Mucosa of gallbladder (tissue), 1 donor: Measurements from ENCODE around the gene LHFPL3. TPM values are rescaled to one million over a fixed set of nuclear protein-coding genes. Genes with fewer than 3 reads are reported as not detected.
"Not testable (repeated sequence)": the region's sequence is repeated elsewhere in the genome, so short reads cannot be mapped to it uniquely, and the experiment has no call there.

Experiments
- DNase-seq: peaks from one replicate; pipeline ENCODE4 v3.0.0-alpha.2; 2020; ENCODE audit warnings: low spot score
- total RNA-seq: library from RNA; stranded (reverse); gene quantifications from one replicate; pipeline ENCODE4 v1.2.1, GENCODE V29; 2021
- donor health status: DM: no; HTN: no; CAD: no.

LHFPL3 gene
- not detected for total RNA-seq

GRCh38 chr7:104328296-104328969 is at the start of gene LHFPL3:
Gene LHFPL3, plus strand, starts transcription at chr7:104328603.
- no peak for DNase-seq

GRCh38 chr7:104281685-104282084 is 46.7 kb upstream of the LHFPL3 start:
- not testable (repeated sequence) for DNase-seq

GRCh38 chr7:104286839-104287238 is 41.6 kb upstream of the LHFPL3 start:
- no peak for DNase-seq

GRCh38 chr7:104288137-104288536 is 40.3 kb upstream of the LHFPL3 start:
- no peak for DNase-seq

GRCh38 chr7:104294291-104294690 is 34.1 kb upstream of the LHFPL3 start:
- no peak for DNase-seq

- DNase-seq = no peak
Measured at GRCh38 chr7:104296266-104296665, 32.1 kb upstream of the LHFPL3 start.

- DNase-seq = no peak
Measured at GRCh38 chr7:104296900-104297299, 31.5 kb upstream of the LHFPL3 start.

- no peak for DNase-seq
Measured at GRCh38 chr7:104299323-104299722, 29.1 kb upstream of the LHFPL3 start.

GRCh38 chr7:104299777-104300176 is 28.6 kb upstream of the LHFPL3 start:
- no peak for DNase-seq

- DNase-seq = no peak
Measured at GRCh38 chr7:104306793-104307192, 21.6 kb upstream of the LHFPL3 start.

GRCh38 chr7:104317948-104318629 is 10.3 kb upstream of the LHFPL3 start:
- no peak for DNase-seq

GRCh38 chr7:104327534-104327933 is 869 bp upstream of the LHFPL3 start:
- no peak for DNase-seq

- DNase-seq = no peak
Measured at GRCh38 chr7:104327938-104328295, 486 bp upstream of the LHFPL3 start.

GRCh38 chr7:104328970-104329825 is 795 bp downstream of the LHFPL3 start:
- DNase-seq = no peak

- DNase-seq = no peak
Measured at GRCh38 chr7:104341546-104341945, 13.1 kb downstream of the LHFPL3 start.

- no peak for DNase-seq
Measured at GRCh38 chr7:104352736-104353135, 24.3 kb downstream of the LHFPL3 start.

- DNase-seq = no peak
Measured at GRCh38 chr7:104357166-104357565, 28.8 kb downstream of the LHFPL3 start.

GRCh38 chr7:104358446-104359132 is 30.2 kb downstream of the LHFPL3 start:
- DNase-seq = no peak

GRCh38 chr7:104362756-104363155 is 34.4 kb downstream of the LHFPL3 start:
- DNase-seq = no peak

GRCh38 chr7:104363355-104363754 is 35.0 kb downstream of the LHFPL3 start:
- no peak for DNase-seq

- no peak for DNase-seq
Measured at GRCh38 chr7:104366390-104366789, 38.0 kb downstream of the LHFPL3 start.

- DNase-seq = no peak
Measured at GRCh38 chr7:104367926-104368325, 39.5 kb downstream of the LHFPL3 start.
